Measurements from ENCODE around the gene CRELD2. TPM values are rescaled to one million over a fixed set of nuclear protein-coding genes. Genes with fewer than 3 reads are reported as not detected.
A peak's percentile ranks its signal among the peaks of the same experiment; 100 is the strongest.

The CRELD2 gene
- total RNA-seq, 4 donors from 2014 or later: 8.9 to 15.0 (median 13.0) TPM

DNA sequence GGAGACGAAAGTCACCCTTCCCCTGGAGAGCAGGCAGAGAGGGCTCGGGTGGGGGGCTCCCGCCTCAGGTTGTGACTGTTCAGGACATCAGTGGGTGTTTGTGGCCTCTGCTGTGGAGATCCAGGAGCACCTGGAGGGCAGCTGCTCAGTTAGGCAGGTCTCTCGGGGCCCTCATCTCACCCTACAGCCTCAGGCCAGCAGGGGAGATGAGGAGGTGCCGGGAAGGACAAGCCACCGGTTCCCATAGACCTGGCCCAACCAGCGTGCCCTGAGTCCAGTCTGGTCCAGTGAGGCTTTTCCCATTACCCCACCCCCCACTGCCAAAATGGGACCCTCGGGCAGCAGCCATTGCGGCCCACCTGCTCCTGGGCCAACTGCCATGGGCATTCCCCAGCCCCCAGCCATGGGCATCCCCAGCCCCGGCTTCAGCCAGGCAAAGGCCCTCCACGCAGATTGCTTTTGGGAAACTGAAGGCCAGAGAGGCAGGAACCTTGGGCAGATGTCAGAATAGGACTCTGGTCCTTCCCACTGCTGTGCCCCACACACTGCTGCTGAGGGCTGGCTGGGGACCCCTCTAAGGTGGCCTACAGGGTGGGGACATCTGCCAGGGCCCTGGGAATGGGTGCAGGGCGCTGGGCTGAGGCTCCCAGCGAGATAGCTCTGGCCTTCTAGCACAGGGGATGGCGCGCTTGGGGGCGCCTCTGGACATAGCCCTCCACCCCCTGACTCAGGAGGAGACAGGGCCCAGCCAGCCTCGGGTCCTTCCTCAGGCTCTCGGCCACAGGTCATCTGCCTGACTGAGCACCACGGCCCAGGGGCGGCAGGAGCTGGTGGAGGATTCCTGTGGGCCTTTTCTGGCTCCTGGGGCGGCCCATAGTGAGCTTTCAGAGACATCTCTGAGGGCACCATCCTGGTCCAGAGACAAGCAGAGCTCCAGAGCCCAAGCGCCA lies 46.9 kb downstream of the CRELD2 start:
- in situ Hi-C loops (cut with MboI; ENCODE audit: low sequenced_read_pairs in 4 of 4): no loop called here
- no peak for ATAC-seq
- Histone ChIP-seq H3K4me3 (peak overlapping the region; percentile 83 to 98 (median 88)), H3K4me1 (peaks cover 50 to 61% of the 10 kb centered on the region in 2 donors), H3K36me3 (peaks cover 2 to 24% of the 10 kb centered on the region in 2 donors), H3K27me3 (no peaks in the 10 kb centered on the region), H3K9me3 (no peaks in the 10 kb centered on the region), H3K27ac (peak overlapping the region; percentile 90 to 99 (median 95))
- peak in 1 of 2 donors; percentile 44 for DNase-seq
- TF ChIP-seq, protein P1, sequence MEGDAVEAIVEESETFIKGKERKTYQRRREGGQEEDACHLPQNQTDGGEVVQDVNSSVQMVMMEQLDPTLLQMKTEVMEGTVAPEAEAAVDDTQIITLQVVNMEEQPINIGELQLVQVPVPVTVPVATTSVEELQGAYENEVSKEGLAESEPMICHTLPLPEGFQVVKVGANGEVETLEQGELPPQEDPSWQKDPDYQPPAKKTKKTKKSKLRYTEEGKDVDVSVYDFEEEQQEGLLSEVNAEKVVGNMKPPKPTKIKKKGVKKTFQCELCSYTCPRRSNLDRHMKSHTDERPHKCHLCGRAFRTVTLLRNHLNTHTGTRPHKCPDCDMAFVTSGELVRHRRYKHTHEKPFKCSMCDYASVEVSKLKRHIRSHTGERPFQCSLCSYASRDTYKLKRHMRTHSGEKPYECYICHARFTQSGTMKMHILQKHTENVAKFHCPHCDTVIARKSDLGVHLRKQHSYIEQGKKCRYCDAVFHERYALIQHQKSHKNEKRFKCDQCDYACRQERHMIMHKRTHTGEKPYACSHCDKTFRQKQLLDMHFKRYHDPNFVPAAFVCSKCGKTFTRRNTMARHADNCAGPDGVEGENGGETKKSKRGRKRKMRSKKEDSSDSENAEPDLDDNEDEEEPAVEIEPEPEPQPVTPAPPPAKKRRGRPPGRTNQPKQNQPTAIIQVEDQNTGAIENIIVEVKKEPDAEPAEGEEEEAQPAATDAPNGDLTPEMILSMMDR (IDR thresholded peaks at IDR 0.05 in 4 of 5, conservative IDR thresholded peaks at IDR 0.05 in 1 of 5): no peak
- no peak for TF ChIP-seq POLR2A (IDR thresholded peaks at IDR 0.05)
- intact Hi-C loops (cut with DNase I; ENCODE audit: low total_unique reads): no loop called here

DNA sequence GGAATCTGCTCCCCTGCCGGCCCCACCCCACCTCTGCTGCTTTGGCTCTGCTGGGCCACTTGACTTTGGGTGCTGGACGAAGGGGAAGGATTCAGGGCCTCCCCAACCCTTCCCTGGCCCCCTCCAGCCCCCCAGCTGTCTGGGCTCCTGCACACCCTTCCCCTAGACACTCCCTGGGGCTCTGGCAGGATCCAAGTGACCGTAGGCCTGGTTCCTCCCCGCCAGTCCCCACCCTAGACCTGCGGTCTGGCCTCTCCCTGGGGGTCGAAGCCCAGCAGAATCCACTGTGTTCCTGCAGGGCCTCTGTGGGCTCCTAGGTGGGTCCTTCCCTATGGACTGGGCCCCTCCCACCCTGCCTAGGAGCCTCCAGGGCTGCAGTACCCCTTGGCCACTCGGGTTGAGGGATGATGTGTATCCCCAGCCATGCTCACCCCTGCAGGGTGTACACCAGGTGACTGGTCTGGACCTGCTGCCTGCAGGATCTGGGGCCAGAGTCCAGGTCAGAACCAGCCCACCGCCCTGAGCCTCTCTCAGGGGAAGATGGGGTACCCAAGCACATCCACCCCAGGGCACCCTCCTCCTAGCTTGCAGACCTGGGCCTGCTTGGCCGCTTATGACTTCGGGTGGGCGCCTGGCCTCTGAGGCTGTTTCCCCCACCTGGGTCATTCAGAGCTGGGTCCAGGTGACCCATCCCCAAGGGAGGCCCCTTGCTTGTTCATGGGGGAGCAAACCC lies 47.8 kb downstream of the CRELD2 start:
- Histone ChIP-seq H3K27me3 (no peaks in the 10 kb centered on the region), H3K36me3 (peaks cover 2 to 24% of the 10 kb centered on the region in 2 donors), H3K4me3 (peak overlapping the region; percentile 43 to 56 (median 48)), H3K27ac (peak overlapping the region; percentile 90 to 99 (median 95)), H3K4me1 (peaks cover 52 to 64% of the 10 kb centered on the region in 2 donors), H3K9me3 (no peaks in the 10 kb centered on the region)
- ATAC-seq (no peak), DNase-seq (peak in 1 of 2 donors; percentile 39)
- intact Hi-C loops (cut with DNase I; ENCODE audit: low total_unique reads) (no loop called here), in situ Hi-C loops (cut with MboI; ENCODE audit: low sequenced_read_pairs in 4 of 4) (no loop called here)
- TF ChIP-seq POLR2A (IDR thresholded peaks at IDR 0.05): no peak
- TF ChIP-seq, protein P1 (IDR thresholded peaks at IDR 0.05 in 4 of 5, conservative IDR thresholded peaks at IDR 0.05 in 1 of 5): no peak

DNA sequence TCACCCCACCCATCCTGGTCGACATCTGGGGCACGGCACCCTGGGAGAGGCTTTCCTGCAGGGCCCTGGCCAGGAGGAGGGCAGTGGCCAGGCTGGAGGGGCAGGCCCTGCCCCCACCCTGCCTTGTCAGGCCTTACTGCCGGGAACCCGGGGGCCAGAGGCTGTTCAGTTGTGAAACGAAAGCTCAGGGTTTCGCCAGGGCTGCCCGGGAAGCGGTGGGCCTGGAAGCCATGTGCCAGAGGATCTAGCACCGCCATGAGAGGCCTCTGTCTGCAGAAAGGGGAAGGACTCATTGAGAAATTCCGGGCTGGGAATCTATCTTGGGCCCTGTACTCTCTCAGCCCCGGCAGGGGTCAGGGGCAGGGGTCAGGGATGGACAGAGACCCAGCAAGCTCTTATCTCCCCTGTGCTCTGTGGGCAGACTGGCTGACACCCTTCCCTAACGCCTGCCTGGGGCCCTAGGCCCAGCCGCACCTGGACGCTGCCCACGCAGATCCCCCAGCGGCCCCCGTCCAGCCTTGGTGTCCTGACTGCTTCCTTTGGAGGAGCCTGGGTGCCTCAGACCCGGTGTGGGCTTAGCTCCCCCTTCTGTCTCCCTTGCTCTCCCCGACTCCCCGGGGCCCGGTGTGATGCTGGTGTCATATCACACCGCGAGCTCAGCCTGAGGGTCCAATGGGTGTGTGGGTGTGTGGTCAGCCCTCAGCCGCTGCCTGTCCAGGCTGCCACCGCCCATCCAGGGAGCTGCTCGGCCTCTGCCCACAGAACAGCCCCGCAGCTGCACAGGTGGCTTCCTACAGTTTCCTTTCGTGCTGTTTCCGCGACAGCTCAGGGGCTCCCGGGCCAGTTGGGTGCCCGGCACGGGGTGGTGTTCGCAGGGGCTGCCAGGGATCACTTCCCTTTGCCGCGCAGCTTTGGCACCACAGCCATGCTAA lies 48.6 kb downstream of the CRELD2 start:
- in situ Hi-C loops (cut with MboI; ENCODE audit: low sequenced_read_pairs in 4 of 4): no loop called here
- no peaks in the 10 kb centered on the region for H3K27me3 ChIP-seq
- no peaks in the 10 kb centered on the region for H3K9me3 ChIP-seq
- peak overlapping the region; percentile 90 to 99 (median 95) for H3K27ac ChIP-seq
- intact Hi-C loops (cut with DNase I; ENCODE audit: low total_unique reads): no loop called here
- TF ChIP-seq, protein P1 (IDR thresholded peaks at IDR 0.05 in 4 of 5, conservative IDR thresholded peaks at IDR 0.05 in 1 of 5): no peak
- TF ChIP-seq POLR2A (IDR thresholded peaks at IDR 0.05): peak; percentile 8 to 10
- DNase-seq (peak in 1 of 2 donors; percentile 76), ATAC-seq (peak in 1 of 2 donors; percentile 4)
- H3K36me3 ChIP-seq: peaks cover 2 to 20% of the 10 kb centered on the region in 2 donors
- peak overlapping the region; percentile 43 to 56 (median 48) for H3K4me3 ChIP-seq
- peaks cover 57 to 64% of the 10 kb centered on the region in 2 donors for H3K4me1 ChIP-seq

DNA sequence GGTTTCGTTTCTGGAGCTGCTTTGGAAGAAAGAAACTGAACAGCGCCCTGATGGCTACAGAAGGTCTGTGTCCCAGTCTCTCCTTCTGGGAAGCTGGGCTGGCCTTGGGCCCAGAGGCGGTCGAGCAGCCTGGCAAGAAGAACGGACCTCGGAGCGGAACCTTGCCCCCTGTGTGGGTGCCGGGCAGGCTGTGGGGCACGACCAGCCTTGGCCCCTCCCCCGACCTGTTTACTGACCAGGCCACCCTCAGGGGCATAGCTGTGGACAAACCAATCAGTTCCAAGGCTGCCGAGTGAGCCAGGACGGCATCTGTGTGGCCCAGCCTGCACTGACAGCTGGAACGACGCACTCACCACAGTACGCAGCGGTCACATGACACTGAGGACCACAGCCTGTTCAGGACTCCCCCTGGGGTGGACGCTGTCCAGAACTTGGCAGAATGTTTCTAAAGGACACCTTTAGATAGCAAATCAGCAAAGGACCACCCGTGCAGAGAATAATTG lies 49.3 kb downstream of the CRELD2 start:
- TF ChIP-seq, protein P1 (IDR thresholded peaks at IDR 0.05 in 4 of 5, conservative IDR thresholded peaks at IDR 0.05 in 1 of 5): no peak
- TF ChIP-seq POLR2A (IDR thresholded peaks at IDR 0.05): peak; percentile 45 to 63
- Histone ChIP-seq H3K36me3 (peaks cover 2 to 17% of the 10 kb centered on the region in 2 donors), H3K9me3 (no peaks in the 10 kb centered on the region), H3K4me3 (peak overlapping the region; percentile 43 to 56 (median 48)), H3K27ac (peak overlapping the region; percentile 90 to 99 (median 95)), H3K4me1 (peaks cover 63 to 70% of the 10 kb centered on the region in 2 donors), H3K27me3 (no peaks in the 10 kb centered on the region)
- intact Hi-C loops (cut with DNase I; ENCODE audit: low total_unique reads) (no loop called here), in situ Hi-C loops (cut with MboI; ENCODE audit: low sequenced_read_pairs in 4 of 4) (no loop called here)
- ATAC-seq: peak; percentile 33 to 43
- DNase-seq: peak; percentile 87 to 92

Data from gastrocnemius medialis (tissue), 4 donors.